HCT116 (cell line): Measurements from ENCODE around the gene MAP3K2. TPM values are rescaled to one million over a fixed set of nuclear protein-coding genes. Genes with fewer than 3 reads are reported as not detected.

Source experiments
- ATAC-seq: fragments of 200-7000 bp; cut with Tn5 transposase; 2 replicates; pipeline ENCODE4 v1.9.1; 2020; ENCODE audit warnings: mild to moderate bottlenecking, moderate library complexity
- BruUV-seq: library from RNA; stranded (reverse); fragments of 400-500 nt; replicated peaks from 2 replicates; lab custom pipeline; 2021; lab: Mats Ljungman, UMichigan
- CTCF ChIA-PET: fragments of 300-600 bp; sonication (Branson Sonifier 250); formaldehyde crosslinking; loops from one replicate; lab custom pipeline; 2021; ENCODE audit warnings: antibody characterized with exemption; lab: Charles Lee
- POLR2A ChIA-PET: fragments of 300-600, 350-600 bp; sonication (Branson Sonifier 250); formaldehyde crosslinking; loops from one replicate; lab custom pipeline; 2021; ENCODE audit warnings: antibody characterized with exemption; lab: Charles Lee
- RAD21 ChIA-PET, 2 experiments: fragments of 300-600 bp; sonication (Branson Sonifier 250); formaldehyde crosslinking; loops; one replicate each; lab custom pipeline; 2023; ENCODE audit warnings: low total read pairs in 2 of 2; ENCODE audit not compliant: uncharacterized antibody in 2 of 2, unreplicated experiment in 2 of 2, low non-redundant PET in 1 of 2; lab: Charles Lee
- DNase-seq: peaks from one replicate; pipeline ENCODE4 v3.0.0-alpha.2; 2010; ENCODE audit warnings: low read depth, low spot score
- H2AFZ ChIP-seq: fragments of 200-600 bp; shearing (Covaris generic), sonication (generic); 2 replicates; pipeline ENCODE4 v1.6.1; 2017; ENCODE audit warnings: low read depth, mixed run types, mixed read lengths, antibody characterized with exemption, low read length; ENCODE audit not compliant: poor library complexity, severe bottlenecking
- H3K27ac ChIP-seq: 2 replicates; pipeline ENCODE4 v1.5.1; 2012; ENCODE audit warnings: low read depth, low read length
- H3K27me3 ChIP-seq: fragments of 200-600 bp; sonication (generic); 2 replicates; pipeline ENCODE4 v1.6.1; 2016; ENCODE audit warnings: mixed run types, low read length, mixed read lengths; ENCODE audit not compliant: insufficient read depth
- H3K36me3 ChIP-seq, 2 experiments: fragments of 200-500 bp in 1 of 2; fragments of 200-600 bp in 1 of 2; sonication (Bioruptor generic) in 1 of 2; sonication (generic) in 1 of 2; 2 replicates each; pipeline versions ENCODE4 v1.5.1 to v1.6.1; 2014 to 2016; ENCODE audit warnings: low read length in 2 of 2, inconsistent platforms in 1 of 2, mixed read lengths in 1 of 2, mixed run types in 1 of 2; ENCODE audit not compliant: insufficient read depth in 2 of 2, control insufficient read depth in 1 of 2
- H3K4me1 ChIP-seq, 2 experiments: fragments of 200-600 bp in 1 of 2; sonication (generic) in 1 of 2; 2 replicates each; pipeline versions ENCODE4 v1.5.1 to v1.6.1; 2012 to 2017; ENCODE audit warnings: low read length in 2 of 2, inconsistent platforms in 1 of 2, mild to moderate bottlenecking in 1 of 2, mixed read lengths in 1 of 2, mixed run types in 1 of 2, moderate library complexity in 1 of 2; ENCODE audit not compliant: insufficient read depth in 2 of 2, control insufficient read depth in 1 of 2
- H3K4me2 ChIP-seq: fragments of 200-600 bp; sonication (generic); 2 replicates; pipeline ENCODE4 v1.6.1; 2017; ENCODE audit warnings: mixed run types, low read length, mixed read lengths
- H3K4me3 ChIP-seq, 2 experiments: fragments of 200-600 bp in 1 of 2; sonication (generic) in 1 of 2; replicated peaks in 1 of 2; 2 replicates each; pipeline ENCODE4 v1.5.1; 2011 to 2016; ENCODE audit warnings: low read length in 2 of 2, control low read depth in 1 of 2, low read depth in 1 of 2, mild to moderate bottlenecking in 1 of 2, mixed read lengths in 1 of 2, mixed run types in 1 of 2
- H3K79me2 ChIP-seq: fragments of 200-600 bp; sonication (generic); 2 replicates; pipeline ENCODE4 v1.6.1; 2017; ENCODE audit warnings: mild to moderate bottlenecking, mixed run types, low read length, moderate library complexity, mixed read lengths; ENCODE audit not compliant: insufficient read depth
- H3K9ac ChIP-seq: fragments of 200-600 bp; sonication (generic); 2 replicates; pipeline ENCODE4 v1.6.1; 2016; ENCODE audit warnings: low read length, mixed read lengths
- H3K9me2 ChIP-seq: fragments of 200-600 bp; sonication (generic), shearing (Covaris generic); 2 replicates; pipeline ENCODE4 v1.6.1; 2017; ENCODE audit warnings: mixed run types, mild to moderate bottlenecking, moderate library complexity; ENCODE audit not compliant: insufficient read depth
- H3K9me3 ChIP-seq, 2 experiments: fragments of 200-500 bp in 1 of 2; fragments of 200-600 bp in 1 of 2; sonication (Bioruptor generic) in 1 of 2; sonication (generic) in 1 of 2; 2 replicates each; pipeline ENCODE4 v1.6.1; 2014 to 2017; ENCODE audit warnings: low read length in 2 of 2, mixed read lengths in 2 of 2, inconsistent platforms in 1 of 2, low read depth in 1 of 2, mild to moderate bottlenecking in 1 of 2, mixed run types in 1 of 2, moderate library complexity in 1 of 2; ENCODE audit not compliant: control insufficient read depth in 1 of 2, insufficient read depth in 1 of 2
- H4K20me1 ChIP-seq: fragments of 200-600 bp; sonication (generic), shearing (Covaris generic); 2 replicates; pipeline ENCODE4 v1.6.1; 2017; ENCODE audit warnings: mixed run types, mild to moderate bottlenecking, moderate library complexity; ENCODE audit not compliant: insufficient read depth
- ATF3 ChIP-seq: IDR thresholded peaks from 2 replicates; pipeline ENCODE4 v1.6.1; 2012
- CBX3 ChIP-seq: IDR thresholded peaks from 2 replicates; pipeline ENCODE4 v1.6.1; 2012; ENCODE audit warnings: low read depth
- CEBPB ChIP-seq: IDR thresholded peaks from 2 replicates; pipeline ENCODE4 v1.6.1; 2012; ENCODE audit warnings: low read depth
- CTCF ChIP-seq, 3 experiments: fragments of 200-600 bp in 1 of 3; sonication (generic) in 1 of 3; IDR thresholded peaks in 2 of 3; conservative IDR thresholded peaks in 1 of 3; 2 replicates each; pipeline ENCODE4 v1.5.1; 2012 to 2017; ENCODE audit warnings: low read depth in 2 of 3, low read length in 2 of 3, antibody characterized with exemption in 1 of 3, borderline replicate concordance in 1 of 3, control low read depth in 1 of 3, mild to moderate bottlenecking in 1 of 3, mixed read lengths in 1 of 3, mixed run types in 1 of 3, moderate library complexity in 1 of 3; ENCODE audit not compliant: insufficient read depth in 1 of 3
- EGR1 ChIP-seq: IDR thresholded peaks from 2 replicates; pipeline ENCODE4 v1.6.1; 2012; ENCODE audit warnings: low read depth
- ELF1 ChIP-seq: IDR thresholded peaks from 2 replicates; pipeline ENCODE4 v1.6.1; 2012; ENCODE audit warnings: low read depth, borderline replicate concordance
- EZH2phosphoT487 ChIP-seq: fragments of 200-600 bp; IDR thresholded peaks from 2 replicates; pipeline ENCODE4 v1.6.1; 2018; ENCODE audit warnings: antibody characterized with exemption, borderline replicate concordance
- FOSL1 ChIP-seq: IDR thresholded peaks from 2 replicates; pipeline ENCODE4 v1.6.1; 2012; ENCODE audit warnings: low read depth
- JUND ChIP-seq: IDR thresholded peaks from 2 replicates; pipeline ENCODE4 v1.6.1; 2012
- MAX ChIP-seq: IDR thresholded peaks from 2 replicates; pipeline ENCODE4 v1.6.1; 2012
- POLR2A ChIP-seq: IDR thresholded peaks from 2 replicates; pipeline ENCODE4 v1.7.0; 2011; ENCODE audit warnings: borderline replicate concordance; ENCODE audit not compliant: insufficient read depth, insufficient read length; ENCODE audit errors: extremely low read depth
- POLR2AphosphoS5 ChIP-seq: IDR thresholded peaks from 2 replicates; pipeline ENCODE4 v1.6.1; 2011; ENCODE audit warnings: mild to moderate bottlenecking, low read depth, low read length, moderate library complexity
- RAD21 ChIP-seq: IDR thresholded peaks from 2 replicates; pipeline ENCODE4 v1.6.1; 2012; ENCODE audit warnings: low read depth, mild to moderate bottlenecking
- REST ChIP-seq: IDR thresholded peaks from 2 replicates; pipeline ENCODE4 v1.6.1; 2012; ENCODE audit warnings: low read depth
- SP1 ChIP-seq: IDR thresholded peaks from 2 replicates; pipeline ENCODE4 v1.6.1; 2012; ENCODE audit warnings: low read depth
- SRF ChIP-seq: IDR thresholded peaks from 2 replicates; pipeline ENCODE4 v1.6.1; 2012; ENCODE audit warnings: low read depth
- TCF7L2 ChIP-seq: IDR thresholded peaks from 2 replicates; pipeline ENCODE4 v1.7.0; 2011; ENCODE audit warnings: borderline replicate concordance, inconsistent platforms; ENCODE audit not compliant: insufficient read depth, insufficient read length; ENCODE audit errors: extremely low read depth
- ZFX ChIP-seq: fragments of 450-650 bp; IDR thresholded peaks from 2 replicates; pipeline ENCODE4 v1.6.1; 2017
- ZNF274 ChIP-seq: fragments of 200-500 bp; sonication (Bioruptor generic); IDR thresholded peaks from 2 replicates; pipeline ENCODE4 v1.6.1; 2014; ENCODE audit warnings: mild to moderate bottlenecking, low read depth, low read length, inconsistent platforms
- intact Hi-C: fragments of 100-400 bp; cut with micrococcal nuclease; formaldehyde crosslinking; loops from 2 replicates; pipeline ENCODE4 v1.10.0; 2022
- total RNA-seq: library from RNA; stranded (reverse); gene quantifications from one replicate; pipeline ENCODE4 v1.2.1, GENCODE V29; 2021; ENCODE audit not compliant: unreplicated experiment

MAP3K2 gene
- total RNA-seq, 1 experiment from 2014 or later = 44.5 TPM

DNA sequence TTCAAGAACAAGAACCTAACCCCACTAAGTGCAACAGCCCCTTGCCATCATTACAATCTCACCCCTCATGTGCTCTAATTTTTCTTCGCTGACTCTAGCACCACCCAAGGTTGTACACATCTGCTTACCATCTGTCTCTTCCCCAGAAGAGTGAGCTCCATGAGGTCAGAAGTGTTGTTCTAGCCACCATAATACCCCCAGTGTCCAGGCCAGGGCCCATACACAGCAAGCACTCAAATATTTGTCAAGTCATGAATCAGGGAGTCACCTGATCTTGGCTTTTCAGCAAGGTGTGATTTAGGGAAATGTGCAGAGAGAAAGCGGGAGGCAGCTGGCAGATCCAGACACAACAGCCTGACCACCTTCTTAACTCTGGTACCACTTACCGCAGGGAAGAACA is 99.5 kb downstream of the MAP3K2 start (continued):
- no peak for TF ChIP-seq CTCF (IDR thresholded peaks at IDR 0.05 in 2 of 3, conservative IDR thresholded peaks at IDR 0.05 in 1 of 3; ENCODE audit: borderline replicate concordance in 1 of 3, insufficient read depth in 1 of 3, low read depth in 2 of 3, low read length in 2 of 3)

DNA sequence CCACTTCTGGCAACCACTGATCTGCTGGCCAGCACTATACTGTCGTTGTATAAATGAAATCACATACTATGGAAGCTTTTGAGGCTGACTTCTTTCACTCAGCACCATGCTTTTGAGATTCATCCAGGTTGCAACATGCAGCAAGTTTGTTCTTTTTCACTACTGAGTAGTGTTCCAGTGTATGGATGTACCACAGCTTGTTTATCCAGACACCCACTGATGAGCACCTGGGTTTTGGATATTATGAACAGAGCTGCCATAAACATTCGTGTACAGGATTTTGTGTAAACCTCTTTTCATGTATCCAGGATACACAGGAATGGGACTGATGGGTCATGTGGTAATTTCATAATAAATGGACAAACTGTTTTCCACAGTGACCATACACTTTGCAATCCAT is 104.5 kb downstream of the MAP3K2 start:
- H3K4me2 ChIP-seq = no peak overlapping the region
- no peaks in the 10 kb centered on the region for H4K20me1 ChIP-seq
- TF ChIP-seq ZFX = no peak
- no peak for TF ChIP-seq RAD21
- TF ChIP-seq SRF = no peak
- no peak for TF ChIP-seq ATF3
- TF ChIP-seq POLR2A = no peak
- TF ChIP-seq CBX3 = no peak
- TF ChIP-seq POLR2AphosphoS5 = no peak
- no peak for TF ChIP-seq MAX
- no peak for TF ChIP-seq CTCF (IDR thresholded peaks at IDR 0.05 in 2 of 3, conservative IDR thresholded peaks at IDR 0.05 in 1 of 3; ENCODE audit: borderline replicate concordance in 1 of 3, insufficient read depth in 1 of 3, low read depth in 2 of 3, low read length in 2 of 3)
- TF ChIP-seq ZNF274 = no peak
- TF ChIP-seq SP1 = no peak
- no peak for TF ChIP-seq TCF7L2
- no peak for TF ChIP-seq FOSL1
- TF ChIP-seq EZH2phosphoT487 = no peak
- TF ChIP-seq EGR1 = no peak
- TF ChIP-seq REST = no peak
- no peak for TF ChIP-seq JUND
- no peak for TF ChIP-seq ELF1
- TF ChIP-seq CEBPB = no peak
- no peak overlapping the region for H3K9ac ChIP-seq
- DNase-seq = no peak
- peaks cover 52% of the 10 kb centered on the region for H3K79me2 ChIP-seq
- H3K4me1 ChIP-seq = no peaks in the 10 kb centered on the region
- ATAC-seq = no peak
- BruUV-seq = no TSS peak
- no peak overlapping the region for H2AFZ ChIP-seq
- ChIA-PET POLR2A (no interaction called here), CTCF (no interaction called here), RAD21 (no interaction called here)
- H3K27ac ChIP-seq = no peak overlapping the region
- peaks cover 59 to 60% of the 10 kb centered on the region in 2 experiments for H3K36me3 ChIP-seq
- no peaks in the 10 kb centered on the region for H3K9me2 ChIP-seq
- no peaks in the 10 kb centered on the region; a peak in 1 of 4 replicates for H3K9me3 ChIP-seq
- H3K4me3 ChIP-seq = no peak overlapping the region
- H3K27me3 ChIP-seq = no peaks in the 10 kb centered on the region
- intact Hi-C loops = no loop called here
